Measurements from ENCODE around the gene FAM24B.
"Not testable (repeated sequence)": the region's sequence is repeated elsewhere in the genome, so short reads cannot be mapped to it uniquely, and the experiment has no call there.

Gene FAM24B, protein sequence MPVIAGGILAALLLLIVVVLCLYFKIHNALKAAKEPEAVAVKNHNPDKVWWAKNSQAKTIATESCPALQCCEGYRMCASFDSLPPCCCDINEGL

DNA sequence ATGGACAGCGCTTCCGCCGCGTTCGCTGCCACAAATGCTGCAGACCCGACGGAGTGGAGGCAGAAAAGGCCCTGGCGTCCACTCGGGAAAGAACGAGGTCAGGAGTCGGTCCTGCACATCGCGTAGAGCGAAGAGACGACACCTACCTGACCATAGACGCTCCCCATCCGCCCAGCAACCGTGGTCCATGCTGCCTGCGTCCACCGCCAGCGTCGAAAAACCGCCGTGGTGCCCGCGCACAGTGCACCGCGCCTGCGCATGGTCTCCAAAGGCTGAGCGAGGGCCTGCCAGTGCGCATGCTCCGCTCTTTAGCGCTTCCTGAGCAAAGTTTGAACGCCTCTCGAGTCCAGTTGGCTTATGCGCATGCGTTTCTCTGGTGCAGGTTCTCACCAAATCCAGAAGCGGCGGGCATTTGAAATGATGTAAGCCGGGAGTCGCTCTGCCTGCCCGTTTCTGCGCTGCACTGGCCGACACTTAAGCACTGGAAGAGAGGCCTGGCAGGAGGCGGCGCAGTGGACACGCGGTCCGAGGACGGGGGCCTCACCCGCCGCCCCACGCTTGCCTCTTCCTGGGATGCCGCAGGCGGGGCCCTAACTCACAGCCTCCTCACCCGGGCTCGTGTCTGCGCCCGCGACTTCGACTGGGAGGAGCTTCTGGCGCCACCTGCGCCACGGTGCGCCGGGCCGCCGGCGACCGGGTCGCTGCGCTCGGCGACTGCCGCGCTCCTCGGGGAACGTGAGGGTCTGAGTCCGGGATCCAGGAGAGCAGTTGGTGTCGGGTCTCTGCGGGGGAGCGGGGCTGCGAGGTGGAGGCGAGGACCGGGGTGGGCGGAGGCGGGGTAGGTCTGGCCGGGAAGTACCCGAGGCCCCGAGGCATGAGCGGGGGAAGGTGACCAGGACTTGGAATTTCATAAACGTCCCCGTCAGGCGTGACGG, at the start of gene FAM24B:
Gene FAM24B (minus strand): TSS at position 243 of the 935 bp plus-strand sequence. CDS start 29,066 bp downstream, outside the sequence.
- DNase-seq: peak; percentile 98

DNA sequence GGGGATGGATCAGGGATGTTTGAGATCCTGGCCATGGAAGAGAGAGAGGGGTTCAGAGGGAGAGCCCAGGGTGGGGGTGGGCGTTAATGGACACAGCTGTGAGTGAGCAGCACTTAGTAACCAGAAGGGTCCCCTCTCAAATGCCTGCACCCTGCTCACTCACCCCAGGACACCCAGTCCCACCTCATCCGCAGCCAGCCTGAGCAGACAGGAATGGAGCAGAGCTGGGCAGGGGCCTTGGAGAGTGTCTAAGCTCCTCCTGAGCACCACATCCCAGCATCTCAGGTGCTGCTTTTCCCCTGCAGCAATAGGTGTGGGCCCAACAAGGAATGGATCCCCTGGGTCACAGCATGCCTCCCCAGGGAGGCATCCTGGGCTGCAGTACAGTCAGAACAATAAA, 36.3 kb upstream of the FAM24B start:
- no peak for DNase-seq

DNA sequence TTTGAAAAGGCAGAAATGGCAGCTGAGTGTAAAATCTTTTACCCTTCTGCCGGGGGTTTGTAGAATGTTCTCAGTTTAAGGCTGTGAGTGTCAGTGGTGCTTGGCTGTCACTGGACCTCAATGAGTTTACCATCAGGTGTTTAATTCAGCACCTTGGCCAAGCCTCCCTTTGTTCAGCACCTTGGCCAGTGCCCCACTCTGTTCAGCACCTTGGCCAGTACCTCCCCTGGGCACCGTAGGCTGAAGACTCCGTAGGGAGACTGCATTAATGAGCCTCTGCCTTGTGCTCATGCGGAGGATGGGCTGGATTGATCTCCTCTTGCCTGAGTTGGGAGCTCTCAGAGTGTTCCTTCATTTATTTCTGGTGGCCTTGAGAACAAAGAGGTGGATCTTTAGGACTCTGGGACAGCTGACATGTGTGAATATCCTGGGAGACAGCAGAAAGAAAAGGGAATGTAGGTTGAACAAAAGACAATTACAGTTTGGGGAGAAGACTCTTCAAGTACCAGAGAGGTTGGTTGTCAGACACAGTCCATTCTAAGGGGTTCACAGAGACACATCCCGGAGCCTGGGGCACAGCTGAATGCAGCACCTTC, 32.6 kb upstream of the FAM24B start:
- DNase-seq: peak; percentile 45

DNA sequence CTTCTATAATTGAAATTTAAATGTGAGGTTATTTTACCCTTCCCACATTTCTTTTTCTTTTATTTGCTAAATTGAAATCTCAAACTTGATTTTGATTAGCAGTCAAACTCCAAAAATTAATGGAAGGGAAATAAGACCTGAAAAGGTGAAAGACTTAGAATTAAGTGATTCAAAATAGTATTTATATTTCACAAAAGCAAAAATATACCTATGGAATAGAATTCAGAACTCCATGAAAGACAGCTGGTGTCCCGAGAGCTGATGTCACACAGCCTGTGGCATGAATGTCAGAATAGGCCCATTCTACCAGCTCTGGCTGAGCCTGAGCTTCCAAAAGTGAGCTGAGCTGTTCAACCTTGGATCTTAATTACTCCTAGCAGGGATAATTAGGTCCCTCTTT, 30.9 kb upstream of the FAM24B start, which contains the start of gene FAM24A:
Gene FAM24A (plus strand): TSS at position 301 of the 400 bp plus-strand sequence. CDS start 1,025 bp downstream, outside the sequence.
- DNase-seq: no peak

DNA sequence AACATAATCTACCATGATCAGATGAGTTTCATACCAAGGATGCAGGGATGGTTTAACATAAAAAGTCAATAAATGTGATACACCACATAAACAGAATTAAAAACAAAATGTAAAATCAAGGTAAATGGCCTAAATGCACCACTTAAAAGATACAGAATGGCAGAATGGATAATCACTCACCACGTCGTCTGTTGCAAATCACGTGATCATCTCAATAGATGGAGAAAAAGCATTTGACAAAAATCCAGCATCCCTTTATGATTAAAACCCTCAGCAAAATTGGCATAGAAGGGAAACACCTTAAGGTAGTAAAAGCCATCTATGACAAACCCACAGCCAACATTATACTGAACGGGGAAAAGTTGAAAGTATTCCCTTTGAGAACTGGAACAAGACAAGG, 24.5 kb upstream of the FAM24B start:
- DNase-seq: not testable (repeated sequence)

DNA sequence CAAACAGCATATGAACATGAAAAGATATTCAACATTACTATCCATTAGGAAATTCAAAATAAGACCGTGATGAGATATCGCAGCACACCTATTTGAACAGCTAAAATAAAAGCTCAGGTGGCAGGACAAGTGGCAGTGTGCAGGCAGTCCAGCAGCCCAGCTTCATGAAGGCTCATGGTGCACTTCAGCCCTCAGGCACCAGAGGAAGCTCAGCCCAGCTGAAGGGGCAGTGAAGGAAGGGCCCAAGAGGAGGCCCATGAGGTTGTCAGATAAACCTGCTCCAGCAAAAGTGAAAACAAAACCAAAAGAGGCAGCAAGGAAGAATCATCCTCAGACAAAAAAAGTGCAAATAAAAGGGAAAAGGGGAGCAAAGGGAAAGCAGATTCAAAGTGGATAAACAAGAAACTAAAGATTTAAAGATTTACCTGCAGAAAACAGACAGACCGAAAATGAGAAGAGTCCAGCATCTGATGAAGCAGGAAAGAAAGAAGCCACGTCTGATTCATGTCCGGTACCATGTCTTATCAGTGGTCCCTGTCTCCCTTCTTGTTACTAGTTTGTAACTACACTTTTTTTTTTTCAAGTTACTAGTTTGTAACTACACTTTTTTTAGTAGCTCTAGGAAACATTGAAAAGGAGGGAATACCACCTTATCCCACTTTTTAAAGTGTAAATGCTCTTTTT, 15.0 kb upstream of the FAM24B start:
- no peak for DNase-seq

DNA sequence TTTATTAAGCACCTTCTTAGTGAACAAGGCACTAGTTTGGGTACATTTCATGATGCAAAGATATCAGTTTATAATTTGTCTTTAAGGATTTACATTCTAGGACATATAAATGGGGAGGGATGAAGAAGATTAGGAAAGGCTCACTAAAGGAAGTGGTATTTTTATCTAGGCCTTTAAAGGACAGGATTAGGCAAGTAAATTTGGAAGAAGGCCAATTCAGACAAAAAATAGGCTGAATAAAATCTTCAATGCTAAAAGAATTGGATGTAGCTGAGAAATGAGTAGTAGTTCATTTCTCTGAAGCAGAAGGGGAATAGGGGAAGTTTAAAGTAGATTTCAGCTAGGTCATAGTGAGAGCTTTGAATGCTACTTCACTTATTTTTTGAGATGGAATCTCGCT, 4.8 kb upstream of the FAM24B start:
- no peak for DNase-seq

DNA sequence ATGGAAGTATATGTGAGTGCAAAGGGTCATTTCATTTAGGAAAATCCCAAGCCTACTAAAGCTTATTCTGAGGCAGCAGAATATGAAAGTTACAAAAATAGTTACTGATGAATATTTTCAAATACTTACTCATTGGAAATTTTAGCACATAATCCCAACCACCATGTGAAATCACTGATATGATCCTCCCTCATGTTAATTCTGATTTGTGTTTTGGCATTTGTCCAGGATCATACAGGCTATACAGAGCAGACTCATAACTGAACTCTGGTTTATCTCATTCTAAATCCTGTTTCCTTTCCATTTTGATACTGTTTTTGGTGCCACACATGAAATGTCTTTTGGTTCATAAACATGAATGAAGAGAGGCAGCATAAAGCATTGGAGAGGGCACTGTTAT, 3.4 kb upstream of the FAM24B start:
- no peak for DNase-seq

DNA sequence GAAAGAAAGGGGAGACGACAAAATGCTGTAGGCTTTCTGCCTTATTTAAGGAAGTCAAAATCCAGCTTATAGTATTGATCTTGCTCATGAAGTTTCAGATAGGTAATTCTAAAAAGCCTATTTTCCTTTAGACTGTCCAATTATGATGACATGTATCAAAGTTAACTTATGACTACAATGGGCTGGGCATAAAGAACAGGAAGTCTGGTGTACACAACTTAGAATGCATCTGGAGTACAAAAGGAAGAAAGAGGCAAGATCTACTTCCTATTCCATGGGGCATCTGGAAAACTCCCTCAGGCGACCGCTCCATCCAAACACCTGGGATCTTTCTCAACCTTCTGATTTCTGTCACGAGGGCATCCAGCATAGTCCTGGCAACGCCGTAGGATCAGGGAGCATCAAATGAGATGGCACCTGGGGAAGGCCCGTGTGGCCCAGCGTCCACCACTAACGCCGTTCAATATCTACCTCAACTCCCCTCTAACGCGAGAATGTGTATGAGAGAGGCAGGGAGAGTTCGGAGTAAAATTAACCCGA, 512 bp downstream of the FAM24B start:
- no peak for DNase-seq

DNA sequence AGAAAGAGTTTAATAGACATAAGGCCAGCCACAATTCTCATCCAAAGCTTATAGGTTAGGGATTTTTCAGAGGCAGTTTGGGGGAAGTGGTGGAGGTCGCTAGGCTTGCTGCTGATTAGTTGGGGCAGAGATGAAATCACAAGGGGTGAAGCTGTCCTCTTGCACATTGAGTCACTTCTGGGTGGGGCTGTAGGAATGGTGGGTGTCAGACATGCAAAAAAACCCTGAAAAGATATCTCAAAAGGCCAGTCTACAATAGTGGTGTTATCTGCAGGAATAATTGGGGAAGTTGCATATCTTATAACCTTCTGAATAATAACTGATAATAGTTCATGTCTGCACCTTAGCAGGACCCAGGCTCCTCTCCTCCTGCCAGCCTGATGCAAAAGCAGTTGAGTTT, 2.1 kb downstream of the FAM24B start:
- DNase-seq: no peak

DNA sequence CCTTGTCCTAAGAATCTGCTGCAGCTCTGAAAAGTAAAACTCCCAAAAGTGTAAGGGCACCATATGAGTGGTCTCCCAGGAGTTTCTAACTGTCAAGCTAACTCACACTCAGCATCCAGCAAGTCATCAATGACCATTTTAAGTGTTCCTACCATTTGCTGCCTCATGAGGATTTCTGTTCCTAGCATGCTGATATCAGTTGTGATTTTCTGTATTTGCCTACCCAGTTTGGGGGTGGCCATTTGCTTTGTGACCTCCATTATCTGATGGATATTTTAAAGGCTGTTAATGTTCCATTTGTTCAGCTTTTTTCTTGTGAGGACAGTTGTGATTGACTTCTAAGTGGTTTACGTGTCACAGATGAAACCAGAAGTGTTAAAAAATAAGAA, 2.9 kb downstream of the FAM24B start:
- no peak for DNase-seq

DNA sequence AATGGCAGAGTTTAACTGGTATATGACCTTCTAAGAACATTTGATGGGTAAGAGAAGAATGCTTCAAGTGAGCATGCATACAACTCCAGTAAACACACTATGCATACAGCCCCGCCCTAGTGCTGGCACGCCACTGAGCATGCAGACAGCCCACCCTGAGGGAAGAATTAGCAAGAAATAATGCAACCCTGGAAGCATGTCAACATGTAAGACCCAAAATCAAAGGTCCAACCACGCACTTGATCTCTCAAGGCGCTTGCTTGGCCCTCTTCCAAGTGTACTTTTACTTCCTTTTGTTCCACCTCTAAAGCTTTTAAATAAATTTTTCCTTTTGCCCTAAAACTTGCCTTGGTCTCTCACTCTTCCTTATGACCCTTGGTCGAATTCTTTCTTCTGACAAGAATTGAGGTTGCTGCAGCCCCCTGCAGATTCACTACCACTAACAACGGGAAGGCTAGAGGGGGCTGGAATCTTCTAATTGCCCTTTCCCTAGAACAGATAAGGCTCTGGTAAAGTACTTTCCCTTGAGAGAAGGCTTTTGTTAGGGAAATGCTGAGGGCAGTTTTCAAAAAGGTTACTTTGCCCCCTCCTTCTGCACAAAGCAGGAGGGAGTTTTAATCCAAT, 3.4 kb downstream of the FAM24B start:
- no peak for DNase-seq

DNA sequence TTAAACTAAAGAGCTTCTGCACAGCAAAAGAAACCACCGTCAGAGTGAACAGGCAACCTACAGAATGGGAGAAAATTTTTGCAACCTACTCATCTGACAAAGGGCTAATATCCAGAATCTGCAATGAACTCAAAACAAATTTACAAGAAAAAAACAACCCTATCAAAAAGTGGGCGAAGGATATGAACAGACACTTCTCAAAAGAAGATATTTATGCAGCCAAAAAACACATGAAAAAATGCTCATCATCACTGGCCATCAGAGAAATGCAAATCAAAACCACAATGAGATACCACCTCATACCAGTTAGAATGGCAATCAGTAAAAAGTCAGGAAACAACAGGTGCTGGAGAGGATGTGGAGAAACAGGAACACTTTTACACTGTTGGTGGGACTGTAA, 7.4 kb downstream of the FAM24B start:
- not testable (repeated sequence) for DNase-seq

DNA sequence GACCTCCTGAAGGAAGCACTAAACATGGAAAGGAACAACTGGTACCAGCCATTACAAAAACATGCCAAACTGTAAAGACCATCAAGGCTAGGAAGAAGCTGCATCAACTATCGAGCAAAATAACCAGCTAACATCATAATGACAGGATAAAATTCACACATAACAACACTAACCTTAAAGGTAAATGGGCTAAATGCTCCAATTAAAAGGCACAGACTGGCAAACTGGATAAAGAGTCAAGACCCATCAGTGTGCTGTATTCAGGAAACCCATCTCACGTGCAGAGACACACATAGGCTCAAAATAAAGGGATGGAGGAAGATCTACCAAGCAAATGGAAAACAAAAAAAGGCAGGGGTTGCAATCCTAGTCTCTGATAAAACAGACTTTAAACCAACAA, 10.6 kb downstream of the FAM24B start:
- DNase-seq: not testable (repeated sequence)

DNA sequence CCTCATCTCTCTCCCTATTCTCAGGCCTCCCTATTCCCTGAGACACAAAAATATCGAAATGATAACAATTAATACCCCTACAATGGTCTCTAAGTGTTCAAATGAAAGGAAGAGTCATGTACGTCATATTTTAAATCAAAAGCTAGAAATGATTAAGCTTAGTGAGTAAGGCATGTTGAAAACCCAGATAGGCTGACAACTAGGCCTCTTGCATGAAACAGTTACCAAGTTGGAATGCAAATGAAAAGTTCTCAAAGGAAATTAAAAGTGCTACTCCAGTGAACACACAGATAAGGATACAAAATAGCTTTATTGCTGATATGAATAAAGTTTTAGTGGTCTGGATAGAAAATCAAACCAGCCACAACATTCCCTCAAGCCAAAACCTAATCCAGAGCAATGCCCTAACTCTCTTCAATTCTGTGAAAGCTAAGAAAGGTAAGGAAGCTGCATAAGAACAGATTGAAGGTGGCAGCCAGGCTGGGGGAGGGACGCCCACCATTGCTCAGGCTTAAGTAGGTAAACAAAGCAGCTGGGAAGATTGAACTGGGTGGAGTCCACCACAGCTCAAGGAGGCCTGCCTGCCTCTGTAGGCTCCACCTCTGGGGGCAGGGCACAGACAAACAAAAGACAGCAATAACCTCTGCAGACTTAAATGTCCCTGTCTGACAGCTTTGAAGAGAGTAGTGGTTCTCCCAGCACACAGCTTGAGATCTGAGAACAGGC, 12.5 kb downstream of the FAM24B start:
- not testable (repeated sequence) for DNase-seq

DNA sequence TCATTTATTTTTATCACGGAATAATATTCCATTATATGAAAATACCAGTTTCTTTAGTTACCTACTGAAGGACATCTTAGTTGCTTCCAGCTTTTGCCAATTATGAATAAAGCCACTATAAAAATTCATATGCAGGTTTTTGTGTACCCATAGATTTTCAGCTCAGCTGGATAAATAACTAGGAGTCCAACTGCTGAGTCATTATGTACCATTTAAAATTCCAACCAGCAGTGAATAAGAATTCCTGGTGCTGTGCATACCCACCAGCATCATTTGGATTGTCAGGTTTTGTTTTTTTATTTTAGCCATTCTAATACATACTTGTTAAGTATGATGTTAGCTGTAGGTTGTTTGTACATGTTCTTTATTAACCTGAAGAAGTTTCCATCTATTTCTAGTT, 14.5 kb downstream of the FAM24B start:
- DNase-seq: peak; percentile 52

DNA sequence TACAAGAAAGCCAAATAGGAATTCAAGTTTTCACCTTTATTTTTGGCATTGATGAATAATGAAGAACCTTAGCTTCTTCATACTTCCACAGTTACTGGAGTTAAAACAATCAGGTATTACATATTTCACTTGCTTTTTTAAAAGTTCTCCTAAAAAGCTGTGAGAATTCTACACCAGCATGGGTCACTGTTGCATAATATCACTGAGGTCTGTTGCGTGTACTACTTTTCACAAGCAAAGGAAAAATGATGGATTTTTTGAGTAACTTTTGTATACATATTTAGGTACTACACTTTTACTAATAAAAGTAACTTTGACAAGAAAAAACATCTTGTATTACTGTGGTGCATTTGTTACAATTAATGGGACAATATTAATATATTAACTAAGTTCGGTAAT, 15.2 kb downstream of the FAM24B start:
- DNase-seq: no peak

DNA sequence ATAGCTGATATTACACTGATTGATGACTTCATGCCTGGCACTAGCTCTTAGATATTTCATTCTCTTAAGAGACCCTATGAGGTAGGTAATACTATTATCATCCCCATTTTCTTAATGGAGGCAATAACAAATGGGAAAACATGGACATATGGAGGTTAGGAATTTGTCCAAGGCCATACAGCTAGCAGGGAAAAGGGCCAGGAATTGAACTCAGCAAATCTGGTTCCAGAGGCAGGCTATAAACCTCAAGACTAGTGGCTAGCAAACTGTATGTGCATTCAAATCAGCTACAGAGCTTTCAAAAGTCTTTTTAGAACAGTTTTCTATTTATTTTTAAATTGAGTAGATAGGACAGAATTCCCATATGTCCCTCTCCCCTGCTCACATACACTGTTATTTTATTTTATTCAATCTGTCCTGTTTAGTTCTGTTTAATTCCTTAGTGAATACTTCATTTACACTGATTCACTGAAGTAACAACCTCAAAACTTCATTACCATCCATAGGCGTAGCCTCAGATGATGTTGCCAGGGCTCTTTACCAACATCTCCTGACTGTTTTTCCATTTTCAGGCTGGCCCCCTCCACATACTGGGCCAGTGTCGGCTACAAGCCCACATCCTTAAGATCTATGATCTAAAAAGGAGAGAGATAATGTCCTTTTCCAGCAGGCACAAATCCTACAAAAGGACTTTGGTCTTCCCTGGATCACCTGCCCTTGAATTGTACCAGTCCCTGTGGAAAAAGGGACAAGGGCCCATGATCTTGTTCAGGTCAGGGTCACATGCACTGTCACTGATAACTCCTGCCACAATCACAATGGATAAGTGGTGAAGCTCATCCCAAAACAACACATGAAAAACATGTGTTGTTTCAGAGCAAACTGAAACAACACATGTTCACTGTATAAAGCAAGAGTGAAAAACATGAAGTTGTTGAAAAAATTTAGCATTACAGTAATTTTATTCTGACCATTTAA, 15.9 kb downstream of the FAM24B start:
- no peak for DNase-seq

DNA sequence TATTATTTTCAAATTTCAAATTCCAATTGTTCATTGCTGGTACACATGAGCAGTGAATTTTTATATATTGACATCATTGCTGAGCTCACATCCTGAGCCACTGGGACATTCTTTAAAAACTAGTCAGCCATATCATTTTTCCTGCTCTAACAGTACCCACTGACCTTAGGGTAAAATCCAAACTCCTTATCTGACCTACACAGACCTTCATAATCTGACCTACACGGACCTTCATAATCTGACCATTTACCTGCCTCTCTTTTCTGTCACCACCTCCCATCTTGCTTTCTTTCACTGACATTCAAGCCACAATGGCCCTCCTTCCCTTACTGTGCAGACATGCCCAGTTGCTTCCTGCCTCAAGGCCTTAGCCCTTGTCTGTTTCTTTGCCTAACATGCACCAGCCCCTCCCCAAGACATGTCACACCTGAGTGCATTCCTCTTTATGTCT, 17.6 kb downstream of the FAM24B start:
- peak; percentile 64 for DNase-seq

DNA sequence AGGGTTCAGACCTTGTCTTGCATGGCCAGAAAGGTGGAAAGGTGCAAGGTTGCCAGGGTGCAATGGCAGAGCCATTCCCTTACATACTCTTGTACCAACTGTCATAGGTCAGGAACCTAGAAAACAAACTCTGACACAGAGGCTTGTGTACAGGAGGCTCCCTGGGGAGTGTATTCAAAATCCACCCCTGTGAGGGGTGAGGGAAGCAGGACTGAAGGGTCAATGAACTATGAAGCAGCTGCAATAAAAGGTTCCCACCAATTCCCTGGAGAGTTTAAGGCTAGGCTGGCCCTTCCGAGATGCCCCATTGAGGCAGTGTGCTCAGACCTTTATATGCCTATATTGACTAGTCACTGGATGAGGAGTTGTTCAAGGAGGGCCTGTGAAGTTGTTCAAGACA, 19.9 kb downstream of the FAM24B start:
- no peak for DNase-seq

DNA sequence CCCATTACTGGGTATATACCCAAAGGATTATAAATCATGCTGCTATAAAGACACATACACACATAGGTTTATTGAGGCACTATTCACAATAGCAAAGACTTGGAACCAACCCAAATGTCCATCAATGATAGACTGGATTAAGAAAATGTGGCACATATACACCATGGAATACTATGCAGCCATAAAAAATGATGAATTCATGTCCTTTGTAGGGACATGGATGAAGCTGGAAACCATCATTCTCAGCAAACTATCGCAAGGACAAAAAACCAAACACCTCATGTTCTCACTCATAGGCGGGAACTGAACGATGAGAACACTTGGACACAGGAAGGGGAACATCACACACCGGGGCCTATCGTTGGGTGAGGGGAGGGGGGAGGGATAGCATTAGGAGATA, 21.3 kb downstream of the FAM24B start:
- not testable (repeated sequence) for DNase-seq

Measured in fibroblast of skin of right quadriceps (primary cell).